Fibroblast of the aortic adventitia (primary cell): ENCODE measurements around the gene SEMA3G. TPM values are rescaled to one million over a fixed set of nuclear protein-coding genes. Genes with fewer than 3 reads are reported as not detected.

Source experiments
- DNase-seq: peaks from one replicate; pipeline ENCODE4 v3.0.0-alpha.2; 2010; ENCODE audit warnings: low read depth
- H3K4me3 ChIP-seq: 2 replicates; pipeline ENCODE4 v1.5.1; 2011; ENCODE audit warnings: low read depth, mild to moderate bottlenecking, control low read depth, low read length, moderate library complexity
- total RNA-seq: library from RNA; depleted of rRNA; stranded (reverse); fragments of >200 nt; gene quantifications from 2 replicates; pipeline ENCODE4 v1.2.3, GENCODE V29; 2012; ENCODE audit warnings: low replicate concordance
- TF ChIP-seq, protein P1 (sequence below): IDR thresholded peaks from 2 replicates; pipeline ENCODE4 v1.5.1; 2011; ENCODE audit warnings: mild to moderate bottlenecking, low read length, control low read depth, inconsistent platforms; ENCODE audit not compliant: insufficient read depth

The SEMA3G gene
- total RNA-seq, 1 donor: not detected

DNA sequence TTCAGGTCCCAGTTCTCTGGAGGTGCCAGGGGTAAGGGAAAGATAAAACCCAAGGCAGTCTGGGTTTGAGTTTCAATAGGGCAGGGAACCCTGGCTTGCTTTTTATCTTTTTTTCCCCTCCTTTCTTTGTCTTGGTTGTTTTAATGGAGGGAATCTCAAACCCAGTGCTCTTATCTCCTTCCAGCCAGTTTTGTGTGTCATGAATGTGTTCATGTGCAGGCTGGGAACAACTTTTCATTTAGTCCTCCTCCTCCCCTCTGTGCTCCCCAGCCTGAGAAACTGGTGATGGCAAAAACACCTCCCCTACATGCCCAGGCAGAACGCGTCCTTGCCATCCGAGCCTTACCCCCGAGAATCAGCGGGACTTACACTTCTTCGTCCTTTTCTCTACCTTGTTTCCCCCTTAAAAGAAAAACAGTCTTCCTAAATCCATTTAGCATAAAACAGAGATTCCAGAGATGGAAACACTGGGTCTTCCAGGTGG, 10.9 kb downstream of the SEMA3G start:
- no peak overlapping the region for H3K4me3 ChIP-seq
- TF ChIP-seq, protein P1, sequence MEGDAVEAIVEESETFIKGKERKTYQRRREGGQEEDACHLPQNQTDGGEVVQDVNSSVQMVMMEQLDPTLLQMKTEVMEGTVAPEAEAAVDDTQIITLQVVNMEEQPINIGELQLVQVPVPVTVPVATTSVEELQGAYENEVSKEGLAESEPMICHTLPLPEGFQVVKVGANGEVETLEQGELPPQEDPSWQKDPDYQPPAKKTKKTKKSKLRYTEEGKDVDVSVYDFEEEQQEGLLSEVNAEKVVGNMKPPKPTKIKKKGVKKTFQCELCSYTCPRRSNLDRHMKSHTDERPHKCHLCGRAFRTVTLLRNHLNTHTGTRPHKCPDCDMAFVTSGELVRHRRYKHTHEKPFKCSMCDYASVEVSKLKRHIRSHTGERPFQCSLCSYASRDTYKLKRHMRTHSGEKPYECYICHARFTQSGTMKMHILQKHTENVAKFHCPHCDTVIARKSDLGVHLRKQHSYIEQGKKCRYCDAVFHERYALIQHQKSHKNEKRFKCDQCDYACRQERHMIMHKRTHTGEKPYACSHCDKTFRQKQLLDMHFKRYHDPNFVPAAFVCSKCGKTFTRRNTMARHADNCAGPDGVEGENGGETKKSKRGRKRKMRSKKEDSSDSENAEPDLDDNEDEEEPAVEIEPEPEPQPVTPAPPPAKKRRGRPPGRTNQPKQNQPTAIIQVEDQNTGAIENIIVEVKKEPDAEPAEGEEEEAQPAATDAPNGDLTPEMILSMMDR: no peak
- DNase-seq: no peak

DNA sequence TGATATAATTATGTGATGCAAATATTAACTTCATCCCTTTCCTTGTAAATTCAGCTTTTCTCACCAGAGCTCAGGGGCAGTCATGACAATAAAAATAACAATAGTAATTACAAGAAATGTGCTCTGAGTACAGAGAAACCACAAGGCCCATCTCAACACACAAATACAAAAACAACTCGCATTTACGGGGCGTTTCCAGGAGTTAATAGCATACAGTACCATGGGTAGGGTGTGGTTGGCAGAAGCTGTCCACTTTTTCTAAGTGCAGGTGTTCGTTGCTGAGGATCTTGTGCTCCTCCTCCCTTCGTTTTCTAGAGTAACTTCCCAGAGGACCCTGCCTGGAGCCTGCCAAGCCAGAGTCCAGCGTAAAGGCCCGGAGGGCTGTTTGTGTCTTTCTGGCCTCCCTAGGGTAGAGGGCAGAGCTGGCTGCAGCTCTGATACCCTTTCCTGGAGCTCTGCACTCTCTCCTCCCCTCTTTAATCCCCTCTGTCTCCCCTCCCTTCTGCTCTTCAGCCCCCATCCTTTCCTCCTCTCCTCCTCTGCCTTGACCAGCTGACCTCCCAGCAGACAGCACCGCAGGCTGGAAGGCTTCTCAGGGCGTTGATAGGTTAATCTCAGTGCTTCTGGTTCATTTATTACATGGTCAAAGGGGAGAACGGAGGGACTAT, 11.4 kb downstream of the SEMA3G start:
- no peak for DNase-seq
- no peak overlapping the region for H3K4me3 ChIP-seq
- TF ChIP-seq, protein P1: no peak

DNA sequence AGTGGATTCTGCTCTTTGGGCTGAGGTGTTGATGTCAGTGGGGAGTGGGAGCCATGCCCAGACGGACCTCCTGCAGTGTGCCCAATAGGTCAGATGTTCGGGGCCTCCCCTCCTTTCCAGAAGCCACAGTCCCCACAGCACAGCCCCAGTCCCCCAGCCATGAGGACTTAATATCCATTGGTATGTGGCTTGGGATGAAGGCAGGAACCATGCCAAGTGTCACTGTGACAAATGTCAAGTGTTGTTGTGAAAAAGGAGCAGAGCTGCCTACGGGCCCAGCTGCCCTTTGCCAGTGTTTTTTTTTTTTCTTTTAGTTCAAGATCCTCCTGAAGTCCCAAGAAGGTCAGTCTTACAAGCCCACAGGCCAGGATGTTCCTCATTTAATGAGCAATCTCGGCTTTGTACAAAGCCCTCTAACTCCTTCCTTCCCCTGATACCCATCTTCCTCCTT, 12.2 kb downstream of the SEMA3G start:
- TF ChIP-seq, protein P1: no peak
- H3K4me3 ChIP-seq: no peak overlapping the region
- no peak for DNase-seq

DNA sequence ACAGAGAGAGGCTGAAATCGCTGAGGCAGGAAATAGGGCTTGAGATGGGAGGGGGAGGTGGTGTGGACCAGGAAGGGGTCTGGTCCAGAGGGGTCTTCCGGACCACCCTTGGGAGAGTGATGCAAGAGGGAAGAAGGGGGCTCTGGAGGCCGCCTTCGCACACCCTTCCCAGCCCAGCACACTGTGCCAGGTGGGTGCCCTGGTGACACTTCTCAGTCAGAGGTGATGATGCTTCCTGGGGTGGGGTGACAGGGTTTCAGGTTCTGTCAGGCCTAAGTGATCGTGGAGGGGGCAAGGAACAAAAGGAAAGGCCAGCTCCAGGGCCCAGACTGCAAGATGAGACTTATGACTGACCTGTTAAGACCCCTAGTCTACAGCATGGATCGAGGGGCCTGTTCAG, 12.7 kb downstream of the SEMA3G start:
- DNase-seq: no peak
- no peak overlapping the region for H3K4me3 ChIP-seq
- TF ChIP-seq, protein P1: no peak

DNA sequence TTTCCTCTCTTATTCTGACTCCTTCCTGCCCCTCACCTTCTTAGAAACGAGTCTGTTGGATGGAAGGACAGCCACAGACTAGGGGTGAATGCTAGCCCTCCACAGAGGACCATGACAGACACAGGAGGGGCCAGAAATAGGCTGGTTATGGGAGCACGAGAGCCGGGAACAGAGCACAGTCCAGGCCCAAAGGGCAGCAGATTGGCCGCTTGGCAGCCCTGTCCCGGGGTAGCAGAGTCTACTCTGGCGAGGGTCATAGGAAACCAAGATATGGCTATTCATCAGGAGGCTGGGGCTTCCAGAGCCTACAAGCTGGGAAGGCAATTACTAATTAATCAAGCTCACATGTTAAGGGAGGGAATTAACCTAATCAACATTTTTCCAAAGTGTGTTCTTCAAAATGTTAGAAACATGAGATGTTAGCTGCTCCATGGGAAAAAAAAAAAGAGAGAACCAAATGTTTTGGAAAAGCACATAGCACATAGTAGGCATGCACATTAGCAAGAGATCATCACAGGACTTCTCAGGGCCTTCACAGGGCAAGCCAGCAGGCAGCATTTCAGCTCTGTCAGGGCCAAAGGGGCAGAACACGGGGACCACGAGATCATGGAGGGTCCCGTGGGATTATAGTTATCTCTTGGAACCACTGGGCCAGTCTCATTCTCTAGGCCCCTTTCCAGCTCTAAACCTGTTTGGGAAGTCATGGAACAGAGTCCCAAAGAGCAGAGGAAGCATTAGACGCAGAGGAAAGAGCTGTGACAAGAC, 13.3 kb downstream of the SEMA3G start:
- DNase-seq: no peak
- TF ChIP-seq, protein P1: no peak

DNA sequence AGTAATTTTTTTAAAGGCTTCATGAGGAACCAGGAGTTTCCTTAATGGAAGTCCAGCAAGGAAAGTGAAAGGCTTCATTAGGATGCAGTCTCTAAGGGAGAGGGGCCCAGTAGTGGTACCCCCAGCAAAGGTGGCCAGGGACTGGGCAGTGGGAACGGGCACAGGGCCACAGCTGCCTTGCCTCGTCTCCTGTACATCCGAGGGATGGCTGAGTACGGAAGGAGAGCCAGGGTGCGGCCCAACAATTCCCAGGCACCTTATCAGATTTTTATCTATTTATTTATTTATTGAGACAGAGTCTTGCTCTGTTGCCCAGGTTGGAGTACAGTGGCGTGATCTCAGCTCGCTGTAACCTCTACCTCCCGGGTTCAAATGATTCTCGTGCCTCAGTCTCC, 14.5 kb downstream of the SEMA3G start:
- TF ChIP-seq, protein P1: no peak
- no peak for DNase-seq
- no peak overlapping the region for H3K4me3 ChIP-seq

More for the DNA sequence above, 13.3 kb downstream of the SEMA3G start:
- no peak overlapping the region for H3K4me3 ChIP-seq
